ENCODE results near the gene YOD1. TPM values are rescaled to one million over a fixed set of nuclear protein-coding genes. Genes with fewer than 3 reads are reported as not detected.

The YOD1 gene
- total RNA-seq, 1 donor from 2014 or later = 9.0 TPM

DNA sequence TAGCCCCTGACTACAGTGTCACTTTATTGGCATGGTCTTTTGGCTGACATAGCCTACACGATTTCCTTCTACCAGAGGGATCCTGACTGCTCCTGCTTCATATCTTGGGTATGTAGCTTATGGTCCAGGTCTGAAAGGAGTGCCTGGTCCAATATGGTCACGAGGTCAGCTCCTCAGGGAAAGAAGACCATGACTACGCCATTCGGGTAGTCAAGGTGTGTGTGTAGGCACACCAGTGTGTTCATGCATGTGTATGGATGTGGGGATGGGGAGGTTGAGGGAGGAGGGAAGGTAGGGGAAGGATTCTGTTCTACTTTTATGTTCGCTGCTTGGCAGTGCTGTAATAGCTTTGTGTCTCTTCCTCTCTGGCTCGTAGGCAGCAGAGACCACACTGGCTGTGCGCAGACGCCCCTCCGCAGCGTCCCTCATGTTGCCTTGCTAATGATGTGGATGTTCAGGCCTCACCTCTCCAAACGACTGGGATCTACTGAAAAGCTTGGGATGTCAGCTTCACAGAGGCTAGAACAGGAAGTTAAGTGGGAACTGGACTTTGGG is 27.6 kb upstream of the YOD1 start:
- no peaks in the 10 kb centered on the region for H3K27me3 Mint-ChIP-seq (ENCODE audit: unreplicated experiment)
- no peak for DNase-seq (ENCODE audit: low spot score)
- no peak overlapping the region for H3K4me3 Mint-ChIP-seq (ENCODE audit: unreplicated experiment)
- no peaks in the 10 kb centered on the region for H3K36me3 Mint-ChIP-seq (ENCODE audit: low read depth, unreplicated experiment)
- no peak overlapping the region for H3K27ac Mint-ChIP-seq (ENCODE audit: unreplicated experiment)
- TF ChIP-seq, protein P1, sequence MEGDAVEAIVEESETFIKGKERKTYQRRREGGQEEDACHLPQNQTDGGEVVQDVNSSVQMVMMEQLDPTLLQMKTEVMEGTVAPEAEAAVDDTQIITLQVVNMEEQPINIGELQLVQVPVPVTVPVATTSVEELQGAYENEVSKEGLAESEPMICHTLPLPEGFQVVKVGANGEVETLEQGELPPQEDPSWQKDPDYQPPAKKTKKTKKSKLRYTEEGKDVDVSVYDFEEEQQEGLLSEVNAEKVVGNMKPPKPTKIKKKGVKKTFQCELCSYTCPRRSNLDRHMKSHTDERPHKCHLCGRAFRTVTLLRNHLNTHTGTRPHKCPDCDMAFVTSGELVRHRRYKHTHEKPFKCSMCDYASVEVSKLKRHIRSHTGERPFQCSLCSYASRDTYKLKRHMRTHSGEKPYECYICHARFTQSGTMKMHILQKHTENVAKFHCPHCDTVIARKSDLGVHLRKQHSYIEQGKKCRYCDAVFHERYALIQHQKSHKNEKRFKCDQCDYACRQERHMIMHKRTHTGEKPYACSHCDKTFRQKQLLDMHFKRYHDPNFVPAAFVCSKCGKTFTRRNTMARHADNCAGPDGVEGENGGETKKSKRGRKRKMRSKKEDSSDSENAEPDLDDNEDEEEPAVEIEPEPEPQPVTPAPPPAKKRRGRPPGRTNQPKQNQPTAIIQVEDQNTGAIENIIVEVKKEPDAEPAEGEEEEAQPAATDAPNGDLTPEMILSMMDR (IDR thresholded peaks at IDR 0.05; ENCODE audit: unreplicated experiment) = no peak
- peaks cover 7% of the 10 kb centered on the region for H3K4me1 Mint-ChIP-seq (ENCODE audit: unreplicated experiment)
- H3K9me3 Mint-ChIP-seq (ENCODE audit: unreplicated experiment) = no peaks in the 10 kb centered on the region

DNA sequence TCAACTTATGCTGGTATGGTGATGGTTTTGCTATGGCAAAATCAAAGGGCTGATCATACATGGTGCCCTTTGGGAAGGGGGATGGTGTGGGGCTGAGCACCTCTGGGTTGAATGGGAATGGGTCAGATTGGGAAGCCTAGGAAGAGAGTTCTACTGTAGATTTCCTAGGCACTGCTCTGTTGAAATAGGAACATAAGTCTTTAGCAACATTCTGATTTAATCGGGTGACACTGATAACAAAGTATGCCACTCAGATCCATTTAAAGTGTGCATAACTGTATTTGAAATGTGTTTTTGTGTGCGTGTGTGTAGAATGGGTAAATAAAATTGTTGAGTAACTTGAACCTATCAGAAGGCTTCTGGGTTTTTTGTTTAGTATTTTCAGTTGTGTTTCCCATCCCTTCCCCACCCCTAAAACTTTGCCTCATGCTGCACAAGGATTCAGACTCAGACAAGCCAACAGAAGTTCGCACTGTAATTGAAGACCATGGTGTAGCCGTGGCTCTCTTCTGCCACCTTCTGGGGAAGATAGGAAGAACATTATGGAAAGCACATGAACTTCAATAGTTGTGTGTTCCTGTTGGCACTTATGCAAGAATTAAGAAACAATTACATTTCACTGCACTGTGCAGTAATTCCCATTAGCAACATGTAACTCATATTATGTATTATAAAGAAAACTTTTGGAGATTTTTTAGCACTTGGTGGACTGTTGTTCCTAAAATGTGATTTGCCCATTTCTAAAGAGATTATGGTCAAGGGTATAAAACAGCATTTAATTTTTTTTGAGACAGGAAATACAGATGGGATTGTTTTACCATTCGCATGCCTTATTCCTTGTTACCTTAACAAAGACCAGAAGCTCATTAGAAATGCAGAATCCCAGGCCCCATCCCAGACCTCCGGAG is 26.7 kb upstream of the YOD1 start:
- TF ChIP-seq, protein P1 (IDR thresholded peaks at IDR 0.05; ENCODE audit: unreplicated experiment) = peak; percentile 75
- no peak overlapping the region for H3K4me3 Mint-ChIP-seq (ENCODE audit: unreplicated experiment)
- H3K9me3 Mint-ChIP-seq (ENCODE audit: unreplicated experiment) = no peaks in the 10 kb centered on the region

DNA sequence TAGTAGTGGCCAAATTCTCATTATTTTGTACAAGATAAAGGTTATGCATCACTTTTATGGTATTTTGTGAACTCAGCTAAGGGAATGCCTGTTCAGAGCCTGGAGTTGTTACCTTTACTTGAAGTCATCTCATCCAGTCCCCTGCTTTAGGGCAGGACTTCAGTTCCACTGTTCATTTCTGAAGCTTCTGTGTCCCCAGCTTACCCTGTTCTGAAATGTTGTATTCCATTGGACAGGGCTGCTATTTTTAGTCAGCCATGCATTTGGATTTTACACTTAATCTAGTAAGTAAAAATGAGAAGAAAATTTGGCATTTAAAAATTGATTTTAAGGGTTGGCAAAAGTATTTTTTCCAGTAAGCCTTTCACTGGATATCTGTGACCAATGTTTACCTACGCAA is 26.0 kb upstream of the YOD1 start:
- TF ChIP-seq, protein P1 (IDR thresholded peaks at IDR 0.05; ENCODE audit: unreplicated experiment) = no peak
- H3K36me3 Mint-ChIP-seq (ENCODE audit: low read depth, unreplicated experiment) = no peaks in the 10 kb centered on the region
- no peak overlapping the region for H3K27ac Mint-ChIP-seq (ENCODE audit: unreplicated experiment)
- no peaks in the 10 kb centered on the region for H3K27me3 Mint-ChIP-seq (ENCODE audit: unreplicated experiment)
- H3K4me3 Mint-ChIP-seq (ENCODE audit: unreplicated experiment) = no peak overlapping the region
- no peaks in the 10 kb centered on the region for H3K9me3 Mint-ChIP-seq (ENCODE audit: unreplicated experiment)
- DNase-seq (ENCODE audit: low spot score) = no peak
- no peaks in the 10 kb centered on the region for H3K4me1 Mint-ChIP-seq (ENCODE audit: unreplicated experiment)

More for the DNA sequence above, 26.7 kb upstream of the YOD1 start:
- peak; percentile 74 for DNase-seq (ENCODE audit: low spot score)
- no peaks in the 10 kb centered on the region for H3K27me3 Mint-ChIP-seq (ENCODE audit: unreplicated experiment)
- no peak overlapping the region for H3K27ac Mint-ChIP-seq (ENCODE audit: unreplicated experiment)
- no peaks in the 10 kb centered on the region for H3K4me1 Mint-ChIP-seq (ENCODE audit: unreplicated experiment)
- no peaks in the 10 kb centered on the region for H3K36me3 Mint-ChIP-seq (ENCODE audit: low read depth, unreplicated experiment)

DNA sequence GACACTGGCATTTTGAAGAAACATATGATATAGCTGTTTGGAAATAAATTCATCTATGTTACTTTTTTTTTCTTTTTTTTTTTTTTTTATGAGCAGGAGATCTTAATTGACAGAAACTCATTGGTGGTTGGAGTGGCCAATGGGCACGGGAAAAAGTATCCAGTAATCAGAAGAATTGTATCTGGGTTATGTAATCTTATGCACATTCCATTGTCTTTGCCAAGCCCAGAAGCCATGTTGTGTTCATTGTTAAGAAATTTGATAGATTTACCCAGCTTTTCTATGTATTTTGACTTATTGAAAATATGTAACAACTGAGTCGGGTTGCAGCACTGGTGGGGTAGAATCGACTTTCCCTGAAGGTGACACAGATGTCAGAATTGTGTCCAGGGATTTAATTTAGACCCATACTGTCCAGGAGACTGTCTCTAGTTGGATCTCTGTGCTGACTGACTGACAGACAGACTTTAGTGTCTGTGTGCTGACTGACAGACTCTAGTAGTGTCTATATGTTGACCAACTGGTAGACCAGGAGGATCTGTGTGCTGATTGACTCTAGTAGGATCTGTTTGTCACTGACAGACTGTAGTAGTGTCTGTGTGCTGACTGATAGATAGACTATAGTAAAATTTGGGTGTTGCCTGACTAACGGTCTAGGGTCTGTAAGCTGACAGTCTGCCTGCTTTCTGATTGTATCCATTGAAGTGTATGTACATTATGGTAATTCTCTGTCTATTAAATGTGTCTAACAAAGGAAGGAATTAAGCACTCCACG is 25.4 kb upstream of the YOD1 start:
- no peaks in the 10 kb centered on the region for H3K36me3 Mint-ChIP-seq (ENCODE audit: low read depth, unreplicated experiment)
- TF ChIP-seq, protein P1 (IDR thresholded peaks at IDR 0.05; ENCODE audit: unreplicated experiment) = no peak
- DNase-seq (ENCODE audit: low spot score) = no peak
- H3K4me3 Mint-ChIP-seq (ENCODE audit: unreplicated experiment) = no peak overlapping the region
- no peaks in the 10 kb centered on the region for H3K9me3 Mint-ChIP-seq (ENCODE audit: unreplicated experiment)
- H3K4me1 Mint-ChIP-seq (ENCODE audit: unreplicated experiment) = no peaks in the 10 kb centered on the region
- no peak overlapping the region for H3K27ac Mint-ChIP-seq (ENCODE audit: unreplicated experiment)
- no peaks in the 10 kb centered on the region for H3K27me3 Mint-ChIP-seq (ENCODE audit: unreplicated experiment)
